Fibroblast of lung (primary cell): ENCODE results near the gene ZNF296. TPM values are rescaled to one million over a fixed set of nuclear protein-coding genes. Genes with fewer than 3 reads are reported as not detected.

Experiments used
- DNase-seq, 2 donors: peaks; one replicate each; pipeline versions ENCODE4 v3.0.0 to v3.0.0-alpha.2; 2010; ENCODE audit warnings: low read depth in 2 of 2
- H2AFZ ChIP-seq: 2 replicates; pipeline ENCODE4 v1.5.1; 2012; ENCODE audit warnings: low read length, control low read depth, inconsistent platforms
- H3K27ac ChIP-seq: 2 replicates; pipeline ENCODE4 v1.5.1; 2011; ENCODE audit warnings: low read length, control low read depth; ENCODE audit not compliant: insufficient read depth
- H3K27me3 ChIP-seq: 2 replicates; pipeline ENCODE4 v1.5.1; 2011; ENCODE audit warnings: mild to moderate bottlenecking, low read length; ENCODE audit not compliant: control insufficient read depth, insufficient read depth
- H3K36me3 ChIP-seq: 2 replicates; pipeline ENCODE4 v1.5.1; 2011; ENCODE audit warnings: low read length; ENCODE audit not compliant: control insufficient read depth, insufficient read depth
- H3K4me1 ChIP-seq: 2 replicates; pipeline ENCODE4 v1.5.1; 2011; ENCODE audit warnings: low read length; ENCODE audit not compliant: control insufficient read depth, insufficient read depth; ENCODE audit errors: extremely low read depth
- H3K4me2 ChIP-seq: 2 replicates; pipeline ENCODE4 v1.5.1; 2011; ENCODE audit warnings: low read length, control low read depth; ENCODE audit not compliant: insufficient read depth; ENCODE audit errors: extremely low read depth
- H3K4me3 ChIP-seq, 4 experiments: fragments of 200-600 bp in 1 of 4; sonication (generic) in 1 of 4; replicated peaks in 1 of 4; 2 replicates each; pipeline ENCODE4 v1.5.1; 2011 to 2016; ENCODE audit warnings: low read length in 4 of 4, low read depth in 3 of 4, mild to moderate bottlenecking in 3 of 4, control low read depth in 2 of 4, inconsistent platforms in 1 of 4, mixed read lengths in 1 of 4; ENCODE audit not compliant: insufficient read depth in 1 of 4; ENCODE audit errors: control extremely low read depth in 1 of 4
- H3K79me2 ChIP-seq: 2 replicates; pipeline ENCODE4 v1.5.1; 2012; ENCODE audit warnings: mild to moderate bottlenecking, low read length, inconsistent platforms; ENCODE audit not compliant: control insufficient read depth, insufficient read depth
- H3K9ac ChIP-seq: 2 replicates; pipeline ENCODE4 v1.5.1; 2011; ENCODE audit warnings: mild to moderate bottlenecking, low read length, control low read depth; ENCODE audit not compliant: insufficient read depth
- H3K9me3 ChIP-seq: 2 replicates; pipeline ENCODE4 v1.5.1; 2012; ENCODE audit warnings: low read depth, low read length; ENCODE audit not compliant: control insufficient read depth, insufficient read depth
- H4K20me1 ChIP-seq: 2 replicates; pipeline ENCODE4 v1.5.1; 2011; ENCODE audit warnings: low read length; ENCODE audit not compliant: control insufficient read depth, insufficient read depth; ENCODE audit errors: extremely low read depth
- CTCF ChIP-seq, 2 donors: IDR thresholded peaks in 1 of 2; conservative IDR thresholded peaks in 1 of 2; 1 replicate in 1 of 2; 2 replicates in 1 of 2; pipeline ENCODE4 v1.5.1; 2011 to 2012; ENCODE audit warnings: low read length in 2 of 2, control low read depth in 1 of 2, inconsistent platforms in 1 of 2, low read depth in 1 of 2, mild to moderate bottlenecking in 1 of 2
- EZH2 ChIP-seq: IDR thresholded peaks from 2 replicates; pipeline ENCODE4 v1.5.1; 2012; ENCODE audit warnings: low read length, control low read depth, mild to moderate bottlenecking; ENCODE audit errors: missing control alignments
- polyA plus RNA-seq, 2 donors: library from polyadenylated mRNA; depleted of rRNA in 1 of 2; stranded (reverse) in 1 of 2; unstranded in 1 of 2; fragments of >200 nt; gene quantifications; 2 replicates each; pipeline ENCODE4 v1.2.1, GENCODE V29; 2011 to 2012; ENCODE audit warnings: missing spikeins in 1 of 2
- total RNA-seq: library from RNA; depleted of rRNA; stranded (reverse); fragments of >200 nt; gene quantifications from 2 replicates; pipeline ENCODE4 v1.2.1, GENCODE V29; 2014

ZNF296 gene
- total and polyA plus RNA-seq, 2 donors (not counting 1 experiment from before 2014, with no cell fraction given), result 0.03 TPM; not detected in 1

GRCh38 chr19:45103508-45104319 is 27.4 kb upstream of the ZNF296 start:
- Histone ChIP-seq H3K9me3 (no peaks in the 10 kb centered on the region), H4K20me1 (no peaks in the 10 kb centered on the region), H3K27ac (no peak overlapping the region), H3K27me3 (no peaks in the 10 kb centered on the region), H3K9ac (peak overlapping the region; percentile 32), H2AFZ (no peak overlapping the region), H3K4me1 (peaks cover 28% of the 10 kb centered on the region), H3K36me3 (no peaks in the 10 kb centered on the region), H3K4me2 (peak overlapping the region; percentile 63), H3K79me2 (peaks cover 89% of the 10 kb centered on the region), H3K4me3 (peak overlapping the region in 1 of 4 experiments; percentile 14)
- DNase-seq, result no peak
- no peak for TF ChIP-seq EZH2
- TF ChIP-seq CTCF (conservative IDR thresholded peaks at IDR 0.05 in 1 of 2, IDR thresholded peaks at IDR 0.05 in 1 of 2; ENCODE audit: low read depth in 1 of 2, low read length in 2 of 2), result peak in 1 of 2 donors; percentile 2

GRCh38 chr19:45103156-45103507 is 26.9 kb upstream of the ZNF296 start:
- no peak overlapping the region for H3K27ac ChIP-seq
- no peaks in the 10 kb centered on the region for H3K9me3 ChIP-seq
- peak in 1 of 2 donors; percentile 29 for DNase-seq
- peak overlapping the region in 1 of 4 experiments; percentile 14 for H3K4me3 ChIP-seq
- TF ChIP-seq CTCF (conservative IDR thresholded peaks at IDR 0.05 in 1 of 2, IDR thresholded peaks at IDR 0.05 in 1 of 2; ENCODE audit: low read depth in 1 of 2, low read length in 2 of 2) (no peak), EZH2 (no peak)
- H3K79me2 ChIP-seq, result peaks cover 89% of the 10 kb centered on the region
- H3K4me2 ChIP-seq, result peak overlapping the region; percentile 63
- peaks cover 33% of the 10 kb centered on the region for H3K4me1 ChIP-seq
- no peaks in the 10 kb centered on the region for H3K27me3 ChIP-seq
- H3K36me3 ChIP-seq, result no peaks in the 10 kb centered on the region
- H4K20me1 ChIP-seq, result no peaks in the 10 kb centered on the region
- no peak overlapping the region for H2AFZ ChIP-seq
- peak overlapping the region; percentile 32 for H3K9ac ChIP-seq

- Histone ChIP-seq H3K4me3 (no peak overlapping the region), H3K79me2 (peaks cover 89% of the 10 kb centered on the region), H3K9ac (no peak overlapping the region), H4K20me1 (no peaks in the 10 kb centered on the region), H3K4me1 (peaks cover 40% of the 10 kb centered on the region), H3K4me2 (peak overlapping the region; percentile 63), H3K36me3 (no peaks in the 10 kb centered on the region), H3K27ac (no peak overlapping the region), H3K27me3 (no peaks in the 10 kb centered on the region), H3K9me3 (no peaks in the 10 kb centered on the region), H2AFZ (no peak overlapping the region)
- DNase-seq, result no peak
- TF ChIP-seq CTCF (conservative IDR thresholded peaks at IDR 0.05 in 1 of 2, IDR thresholded peaks at IDR 0.05 in 1 of 2; ENCODE audit: low read depth in 1 of 2, low read length in 2 of 2) (no peak), EZH2 (no peak)
Observed at GRCh38 chr19:45102481-45102880, 26.2 kb upstream of the ZNF296 start.
